Bone marrow (tissue), 2 donors: ENCODE data around the gene CLGN.
A peak's percentile ranks its signal among the peaks of the same experiment; 100 is the strongest.
"Not testable (repeated sequence)": the region's sequence is repeated elsewhere in the genome, so short reads cannot be mapped to it uniquely, and the experiment has no call there.

Experiments
- DNase-seq, 2 donors: peaks; one replicate each; lab custom pipeline; 2025; lab: John Stamatoyannopoulos, UW

Gene CLGN, protein sequence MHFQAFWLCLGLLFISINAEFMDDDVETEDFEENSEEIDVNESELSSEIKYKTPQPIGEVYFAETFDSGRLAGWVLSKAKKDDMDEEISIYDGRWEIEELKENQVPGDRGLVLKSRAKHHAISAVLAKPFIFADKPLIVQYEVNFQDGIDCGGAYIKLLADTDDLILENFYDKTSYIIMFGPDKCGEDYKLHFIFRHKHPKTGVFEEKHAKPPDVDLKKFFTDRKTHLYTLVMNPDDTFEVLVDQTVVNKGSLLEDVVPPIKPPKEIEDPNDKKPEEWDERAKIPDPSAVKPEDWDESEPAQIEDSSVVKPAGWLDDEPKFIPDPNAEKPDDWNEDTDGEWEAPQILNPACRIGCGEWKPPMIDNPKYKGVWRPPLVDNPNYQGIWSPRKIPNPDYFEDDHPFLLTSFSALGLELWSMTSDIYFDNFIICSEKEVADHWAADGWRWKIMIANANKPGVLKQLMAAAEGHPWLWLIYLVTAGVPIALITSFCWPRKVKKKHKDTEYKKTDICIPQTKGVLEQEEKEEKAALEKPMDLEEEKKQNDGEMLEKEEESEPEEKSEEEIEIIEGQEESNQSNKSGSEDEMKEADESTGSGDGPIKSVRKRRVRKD

DNA sequence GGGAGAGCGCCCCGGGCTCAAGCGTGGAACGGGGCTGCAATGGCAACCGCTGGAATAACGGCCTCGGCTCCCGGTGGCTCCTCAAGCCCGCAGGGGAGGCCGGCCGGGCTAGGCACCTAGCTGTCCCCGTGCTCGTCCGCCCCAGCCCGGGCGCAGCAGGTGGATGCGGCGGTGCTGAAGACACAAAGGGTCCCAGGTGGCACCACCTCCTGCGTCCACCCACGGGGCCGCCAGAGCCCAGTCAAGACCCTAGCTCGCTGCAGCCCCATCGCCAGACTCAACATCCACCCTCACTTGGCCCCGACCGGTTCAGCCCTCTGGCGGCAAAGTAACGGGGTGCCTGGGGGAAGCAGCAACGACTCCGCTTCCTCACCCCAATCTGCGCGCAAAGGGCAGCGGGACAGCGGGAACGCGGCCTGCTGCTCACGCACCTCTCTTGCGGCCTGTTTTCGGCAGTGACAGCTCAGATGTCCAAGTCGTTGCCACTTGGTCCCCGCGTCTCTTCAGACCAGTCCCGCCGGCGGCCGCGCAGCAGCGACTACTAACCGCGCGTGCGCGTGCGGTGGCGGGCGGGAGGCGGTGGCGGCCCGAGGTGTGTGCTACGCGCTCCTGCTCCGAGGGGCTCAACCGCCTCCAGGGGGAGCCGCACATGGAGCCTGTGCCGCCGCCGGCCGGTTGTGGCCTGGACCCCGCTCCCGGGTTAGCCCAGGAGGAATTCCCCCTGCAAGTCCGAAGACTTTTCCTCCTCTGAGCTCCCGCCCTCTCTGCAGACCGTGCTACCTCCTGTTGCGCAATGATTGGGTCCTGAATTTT, at the start of gene CLGN:
TSS of gene CLGN (minus strand) at position 543 of the 813 bp plus-strand sequence. CDS start 14,570 bp downstream, outside the sequence.
- DNase-seq: peak; percentile 55 to 74

GRCh38 chr4:140472156-140472555, 44.7 kb upstream of the CLGN start:
- DNase-seq: no peak

DNA sequence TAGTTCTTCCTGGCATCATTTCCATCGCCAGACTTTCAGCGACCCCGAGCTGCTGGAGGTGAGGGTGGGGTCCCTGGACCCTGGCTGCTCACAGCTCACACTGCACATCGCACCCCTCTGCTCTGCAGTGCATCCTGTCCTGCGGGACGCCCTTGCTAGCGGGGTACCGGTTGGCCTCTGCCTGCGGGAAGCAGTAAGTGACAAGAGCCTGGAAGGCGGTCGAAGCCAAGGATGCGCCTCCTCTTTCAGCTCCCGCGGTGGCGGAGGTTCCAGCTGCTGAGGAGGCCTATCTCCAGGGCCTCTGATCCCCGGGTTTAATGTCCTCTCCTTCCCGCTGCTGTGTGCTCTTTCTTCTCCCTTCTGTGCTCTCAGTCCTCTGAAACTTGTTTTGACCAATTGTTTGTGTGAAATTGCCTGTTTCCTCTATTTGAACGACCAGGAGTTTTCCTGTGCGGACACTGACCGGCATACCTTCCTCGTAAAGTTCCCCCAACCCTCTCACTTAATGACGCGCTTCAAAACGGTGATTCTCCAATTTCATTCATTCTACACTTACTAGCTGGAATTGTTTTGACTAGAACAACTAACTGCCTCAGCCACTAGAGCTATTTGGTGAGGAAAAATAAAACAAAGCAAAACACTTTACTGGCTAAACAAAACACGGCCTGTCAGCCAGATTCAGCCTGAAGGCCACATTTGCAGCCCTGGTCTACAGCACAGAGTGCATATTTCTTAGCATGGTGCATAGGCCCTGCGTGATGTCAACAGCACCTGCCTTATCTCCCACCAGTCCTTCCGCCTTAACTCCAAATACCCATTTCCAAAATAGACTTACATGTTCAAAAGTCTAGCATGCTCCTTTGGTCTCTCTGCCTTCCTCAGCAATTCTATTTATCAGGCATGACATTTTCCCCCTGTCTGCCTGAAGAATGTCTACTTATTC, 42.6 kb upstream of the CLGN start:
- no peak for DNase-seq

GRCh38 chr4:140466146-140466545, 38.7 kb upstream of the CLGN start:
- DNase-seq: no peak

GRCh38 chr4:140463614-140464013, 36.2 kb upstream of the CLGN start:
- DNase-seq: no peak

GRCh38 chr4:140463182-140463581, 35.7 kb upstream of the CLGN start:
- DNase-seq: no peak

DNA sequence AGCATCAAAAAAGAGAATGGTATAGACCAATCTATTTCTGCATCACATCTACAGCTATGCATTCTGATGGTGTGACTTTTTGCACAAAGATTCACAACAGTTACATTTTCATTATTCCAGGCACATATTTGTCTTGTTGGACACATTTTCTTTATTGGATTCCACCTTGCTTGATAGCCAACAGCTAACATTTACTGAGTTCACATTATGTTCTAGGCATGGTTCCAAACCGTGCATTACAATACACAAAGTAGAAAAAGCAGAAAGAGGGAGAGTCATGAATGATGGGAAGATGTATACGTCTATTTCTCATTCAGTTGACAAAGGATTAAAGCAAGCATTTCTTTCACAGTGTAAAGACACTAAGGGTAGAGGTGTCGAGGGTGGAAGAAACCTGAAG, 22.9 kb upstream of the CLGN start:
- DNase-seq: no peak

- no peak for DNase-seq
Observed at GRCh38 chr4:140448830-140449229, 21.4 kb upstream of the CLGN start.

DNA sequence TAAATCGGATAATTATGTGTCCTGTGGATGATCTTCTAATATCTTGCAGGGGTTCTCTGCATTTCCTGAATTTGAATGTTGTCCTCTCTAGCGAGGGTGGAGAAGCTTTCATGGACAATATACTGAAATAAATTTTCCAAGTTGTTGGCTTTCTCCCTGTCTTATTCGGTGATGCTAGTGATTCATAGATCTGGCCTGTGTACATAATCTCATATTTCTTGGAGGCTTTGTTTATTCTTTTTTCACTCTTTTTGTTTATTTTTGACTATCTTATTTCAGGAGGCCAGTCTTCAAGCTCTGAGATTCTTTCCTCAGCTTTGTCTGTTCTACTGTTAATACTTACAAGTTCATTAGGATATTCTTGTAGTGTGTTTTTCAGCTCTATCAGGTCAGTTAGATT, 20.7 kb upstream of the CLGN start:
- no peak for DNase-seq

- DNase-seq: not testable (repeated sequence)
Observed at GRCh38 chr4:140444347-140444746, 16.9 kb upstream of the CLGN start.

GRCh38 chr4:140439644-140440142, 12.2 kb upstream of the CLGN start:
- no peak for DNase-seq

GRCh38 chr4:140427919-140428471, 547 bp upstream of the CLGN start:
- DNase-seq: no peak

- peak; percentile 3 to 41 for DNase-seq
Observed at GRCh38 chr4:140426610-140427105, 790 bp downstream of the CLGN start.

GRCh38 chr4:140423106-140423505, 4.3 kb downstream of the CLGN start:
- DNase-seq: no peak

- not testable (repeated sequence) for DNase-seq
Observed at GRCh38 chr4:140413130-140413969, 14.1 kb downstream of the CLGN start.

DNA sequence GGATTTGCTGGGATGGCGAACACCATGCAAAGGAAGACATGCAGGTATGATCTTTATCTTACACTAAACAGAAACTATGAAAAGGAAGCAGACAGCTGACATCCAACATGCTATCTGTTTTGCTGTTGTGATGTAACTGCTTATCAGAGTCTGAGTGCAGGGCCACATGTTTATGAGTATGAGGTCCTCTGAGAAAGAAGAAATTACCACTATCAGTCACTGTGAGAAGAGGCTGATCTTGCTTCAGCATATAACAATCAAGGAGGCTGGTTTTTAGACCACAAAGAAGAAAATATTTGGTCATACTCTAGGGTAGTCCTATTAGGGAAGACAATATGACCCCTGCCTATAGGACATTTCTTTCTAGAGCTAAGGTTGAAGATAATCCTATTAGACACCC, 18.5 kb downstream of the CLGN start:
- DNase-seq: no peak

- no peak for DNase-seq
Observed at GRCh38 chr4:140406292-140406691, 21.2 kb downstream of the CLGN start.

DNA sequence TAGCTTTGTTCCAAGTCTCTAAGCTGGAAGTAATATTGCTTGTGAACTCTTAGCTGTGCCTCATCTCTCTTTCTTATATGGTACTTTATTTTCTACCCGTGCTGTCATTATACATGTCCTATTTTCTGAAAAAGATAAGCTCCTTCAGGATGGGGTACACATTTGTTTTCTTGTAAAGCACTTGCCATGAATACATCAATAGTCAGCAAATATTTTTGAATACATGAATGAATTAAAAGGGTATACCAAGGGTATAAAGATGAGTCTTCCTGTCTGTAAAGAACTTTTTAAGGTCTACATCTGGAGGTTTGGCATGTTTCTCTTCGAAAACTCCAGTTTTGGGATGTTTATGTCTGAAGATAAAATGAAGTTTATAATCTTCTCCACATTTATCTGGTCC, 27.3 kb downstream of the CLGN start:
- no peak for DNase-seq

DNA sequence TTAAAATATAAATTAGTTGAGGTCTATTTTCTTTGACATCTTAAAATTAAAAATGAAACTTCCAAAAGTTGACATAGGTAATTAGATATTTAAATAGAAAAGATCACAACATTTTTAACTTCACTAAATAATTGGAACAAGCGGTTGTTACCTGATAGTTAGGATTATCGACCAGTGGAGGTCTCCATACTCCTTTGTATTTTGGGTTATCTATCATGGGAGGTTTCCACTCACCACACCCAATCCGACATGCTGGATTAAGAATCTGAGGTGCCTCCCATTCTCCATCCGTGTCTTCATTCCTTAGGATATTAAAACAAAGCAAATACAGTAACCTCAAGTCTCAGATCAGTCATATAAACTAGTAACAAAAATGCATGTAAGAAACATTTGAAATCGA, 31.8 kb downstream of the CLGN start:
- no peak for DNase-seq

DNA sequence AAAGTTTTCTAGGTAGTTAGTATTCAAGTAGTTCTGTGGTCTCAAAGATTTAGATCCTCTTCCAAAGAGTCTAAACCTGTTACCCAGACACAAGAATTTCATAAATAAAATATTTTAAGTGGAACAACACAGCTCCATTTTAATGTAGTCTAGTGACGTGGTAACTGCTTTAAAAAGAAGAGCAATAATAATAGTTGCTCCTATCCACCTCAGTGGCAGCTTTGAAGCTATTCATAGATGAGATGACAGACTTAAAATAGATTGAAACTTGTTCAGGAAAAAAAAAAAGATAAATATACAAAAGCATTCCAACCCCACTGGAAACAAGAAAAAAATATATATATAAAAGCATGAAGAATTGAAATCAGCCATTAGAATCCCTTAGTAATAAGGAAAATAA, 39.4 kb downstream of the CLGN start:
- no peak for DNase-seq
